Measurements from ENCODE around the gene MYH15. TPM values are rescaled to one million over a fixed set of nuclear protein-coding genes. Genes with fewer than 3 reads are reported as not detected.

Gene MYH15
- total RNA-seq, 1 experiment from 2014 or later, result under 0.01 TPM

DNA sequence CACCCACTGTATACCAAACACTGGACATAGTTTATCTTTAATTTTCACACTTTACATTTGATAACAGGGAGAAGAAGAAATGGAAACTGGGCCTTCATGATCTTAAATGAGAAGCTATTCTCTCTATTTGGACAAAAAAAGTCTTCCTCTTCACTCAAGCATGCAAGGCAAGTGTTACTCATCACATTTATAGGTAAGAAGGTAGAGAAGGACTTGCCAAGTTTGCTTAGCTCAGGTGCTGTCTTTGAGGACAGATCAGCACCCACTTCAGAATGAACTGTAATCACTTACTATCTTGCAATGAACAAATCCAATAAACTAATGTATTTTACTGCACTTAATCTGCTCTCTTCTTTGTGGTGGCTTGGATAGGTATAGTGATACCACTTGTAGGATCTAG is 1.1 kb upstream of the MYH15 start:
- in situ Hi-C loops (cut with HindIII; ENCODE audit: low sequenced_read_pairs), result no loop called here
- no peak for DNase-seq (ENCODE audit: low spot score)

DNA sequence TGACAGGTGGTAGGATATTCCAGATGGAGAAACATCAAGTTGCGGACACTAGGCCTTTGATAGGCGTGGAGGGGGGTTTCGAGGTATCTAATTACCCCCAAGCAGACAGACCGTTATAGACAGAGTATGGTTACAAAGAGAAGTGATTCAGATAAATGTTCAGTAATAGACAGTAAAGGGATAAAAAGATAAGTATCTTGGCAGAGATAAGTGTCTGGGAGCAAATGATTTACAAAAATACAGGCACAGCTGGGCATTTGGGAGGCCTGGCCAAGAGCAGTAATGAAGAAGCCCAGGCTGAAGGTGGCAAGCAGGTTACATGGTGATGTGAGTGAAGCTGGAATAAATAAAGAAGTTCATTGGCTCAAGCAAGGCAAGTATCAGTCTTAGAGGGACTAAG is 659 bp upstream of the MYH15 start:
- DNase-seq (ENCODE audit: low spot score), result no peak
- in situ Hi-C loops (cut with HindIII; ENCODE audit: low sequenced_read_pairs), result no loop called here

DNA sequence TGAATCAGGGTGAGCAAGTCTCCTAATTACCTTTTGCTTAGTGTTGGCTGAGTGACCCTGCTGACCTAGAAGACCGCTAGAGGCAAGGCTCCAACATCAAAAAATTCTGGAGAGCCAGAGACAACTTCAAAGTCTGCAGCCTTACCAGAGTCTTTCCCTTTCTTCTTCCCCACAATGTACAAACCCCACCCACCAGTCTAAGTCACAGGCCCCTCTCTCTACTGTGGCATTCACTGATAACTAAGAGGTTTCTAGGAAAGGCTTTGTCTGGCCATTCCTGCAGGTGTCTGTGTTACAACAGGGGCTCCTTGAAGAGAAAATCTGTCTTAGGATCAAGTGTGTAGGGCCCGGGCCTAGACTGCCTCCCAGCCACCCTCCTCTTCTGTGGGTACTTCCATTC is 525 bp downstream of the MYH15 start:
- in situ Hi-C loops (cut with HindIII; ENCODE audit: low sequenced_read_pairs), result no loop called here
- no peak for DNase-seq (ENCODE audit: low spot score)

DNA sequence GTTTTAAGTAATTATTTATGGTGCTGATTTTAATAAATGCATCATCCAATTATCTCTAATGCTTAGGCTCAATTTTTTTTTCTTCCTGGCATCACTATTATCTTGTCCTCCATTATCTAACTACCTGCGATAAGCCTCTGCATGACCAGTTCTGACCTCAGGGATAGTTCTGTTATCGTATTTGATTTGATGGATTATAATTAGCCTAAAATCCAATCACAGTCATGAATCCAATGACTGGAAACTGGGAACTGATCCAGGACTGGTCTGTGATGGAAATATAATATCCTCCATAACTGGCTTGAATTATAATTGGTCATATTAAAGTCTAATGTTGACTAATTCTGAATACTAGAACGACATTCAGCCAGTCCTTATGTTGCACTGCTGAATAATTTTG is 1.1 kb downstream of the MYH15 start:
- DNase-seq (ENCODE audit: low spot score), result no peak
- in situ Hi-C loops (cut with HindIII; ENCODE audit: low sequenced_read_pairs), result no loop called here

DNA sequence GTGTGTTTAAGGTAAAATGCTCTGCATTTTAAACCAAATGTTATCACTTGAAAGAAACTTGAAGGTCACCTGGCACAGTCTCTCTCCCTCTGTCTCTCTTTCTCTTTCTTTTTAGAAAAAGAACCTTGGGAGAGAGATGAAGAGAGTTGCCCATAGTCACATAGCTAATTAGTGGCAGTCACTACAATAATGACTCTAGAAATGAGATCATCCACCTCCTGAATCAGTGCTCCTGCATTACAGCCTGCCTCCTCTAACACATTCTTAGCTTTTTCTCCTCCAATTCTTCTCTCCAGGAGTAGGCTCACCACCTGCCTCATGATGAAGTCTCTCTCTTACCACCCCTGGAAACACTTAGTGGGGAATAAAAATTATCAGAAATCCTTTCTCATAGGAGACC is 2.5 kb downstream of the MYH15 start:
- in situ Hi-C loops (cut with HindIII; ENCODE audit: low sequenced_read_pairs), result no loop called here
- DNase-seq (ENCODE audit: low spot score), result no peak

DNA sequence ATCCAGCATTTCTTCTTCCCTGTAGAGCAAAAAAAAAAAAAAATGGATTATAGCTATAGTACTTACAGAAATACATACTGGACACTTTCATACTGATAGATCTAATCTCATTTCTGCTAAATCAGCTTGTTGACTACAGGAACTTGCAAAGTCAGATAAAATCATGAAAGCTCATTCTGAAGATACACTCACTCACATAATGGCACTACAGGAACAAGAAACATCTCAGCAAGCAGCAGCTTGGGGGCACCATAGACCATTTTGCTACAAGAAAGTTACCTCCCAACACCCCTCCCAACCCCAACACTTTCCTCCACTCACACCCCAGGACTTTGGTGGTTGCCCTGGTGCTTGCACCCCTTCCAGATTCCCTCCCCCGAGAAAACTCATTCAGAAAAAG is 4.6 kb downstream of the MYH15 start:
- in situ Hi-C loops (cut with HindIII; ENCODE audit: low sequenced_read_pairs), result no loop called here
- no peak for DNase-seq (ENCODE audit: low spot score)

DNA sequence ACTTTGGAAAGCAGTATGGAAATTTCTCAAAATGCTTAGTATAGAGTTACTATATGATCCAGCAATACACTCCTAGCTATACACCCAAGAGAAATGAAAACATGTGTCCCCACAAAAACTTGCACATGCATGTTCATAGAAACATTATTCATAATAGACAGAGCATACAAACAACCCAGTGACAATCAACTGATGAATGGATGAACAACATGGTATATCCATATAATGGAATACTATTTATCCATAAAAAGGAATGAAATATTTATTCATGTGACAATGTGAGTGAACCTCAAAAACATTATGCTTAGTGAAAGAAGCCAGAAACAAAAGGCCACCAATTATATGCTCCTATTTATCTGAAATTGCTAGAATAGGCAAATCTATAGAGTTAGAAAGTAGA is 6.7 kb downstream of the MYH15 start:
- no peak for DNase-seq (ENCODE audit: low spot score)
- in situ Hi-C loops (cut with HindIII; ENCODE audit: low sequenced_read_pairs), result no loop called here

DNA sequence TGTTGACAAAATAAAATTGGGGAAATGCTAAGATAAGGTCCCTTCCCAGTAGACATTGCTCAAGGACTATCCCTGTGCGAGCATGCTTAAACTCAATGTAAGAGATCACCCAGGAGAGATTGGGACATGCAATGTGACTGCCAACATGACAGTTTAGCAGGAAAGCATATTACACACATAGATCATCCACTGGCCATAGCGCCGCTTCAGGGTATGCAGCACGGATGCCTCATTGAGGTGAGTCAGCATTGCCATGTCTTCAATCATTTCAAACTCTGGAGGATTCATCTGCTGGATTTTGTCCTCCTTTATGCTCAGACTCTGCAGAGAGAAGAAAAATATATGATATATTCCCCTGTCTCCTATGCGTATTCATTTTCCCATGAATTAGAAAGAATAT is 8.9 kb downstream of the MYH15 start:
- no peak for DNase-seq (ENCODE audit: low spot score)
- in situ Hi-C loops (cut with HindIII; ENCODE audit: low sequenced_read_pairs), result no loop called here

DNA sequence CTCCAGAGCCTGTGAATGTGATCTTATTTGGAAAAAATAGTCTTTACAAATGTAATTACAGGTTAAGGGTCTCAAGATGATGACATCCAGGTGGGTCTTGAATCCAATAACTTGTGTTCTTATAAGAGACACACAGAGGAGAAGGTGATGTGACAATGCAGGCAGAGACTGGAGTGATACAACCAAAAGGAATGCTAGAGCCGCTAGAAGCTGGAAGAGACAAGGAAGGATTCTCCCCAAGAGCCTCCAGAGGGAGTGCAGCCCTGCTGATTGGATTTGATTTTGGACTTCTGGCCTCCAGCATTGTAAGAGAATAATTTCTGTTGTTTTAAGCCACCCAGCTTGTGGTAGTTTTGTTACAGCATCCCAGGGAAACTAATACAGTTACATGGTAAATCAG is 9.7 kb downstream of the MYH15 start:
- no peak for DNase-seq (ENCODE audit: low spot score)
- in situ Hi-C loops (cut with HindIII; ENCODE audit: low sequenced_read_pairs), result no loop called here

DNA sequence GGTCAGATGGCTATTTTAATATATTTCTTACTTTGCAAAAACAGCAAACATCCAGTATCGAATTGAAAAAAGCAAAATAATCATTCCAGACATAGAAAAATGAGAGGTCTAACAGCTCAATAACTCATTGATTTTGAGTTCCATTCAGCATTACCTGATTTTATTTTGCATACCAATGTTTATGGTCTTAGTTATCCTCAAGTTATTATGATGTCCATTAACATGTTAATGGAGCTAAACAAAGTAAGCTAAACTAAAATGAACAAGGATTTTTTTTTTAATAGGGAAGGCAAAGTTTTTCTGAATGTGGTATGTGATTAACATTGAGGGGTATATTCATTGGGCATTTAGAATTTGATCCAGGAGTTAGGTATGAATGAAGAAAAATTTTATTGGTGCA is 13.1 kb downstream of the MYH15 start:
- DNase-seq (ENCODE audit: low spot score), result no peak
- in situ Hi-C loops (cut with HindIII; ENCODE audit: low sequenced_read_pairs), result no loop called here

DNA sequence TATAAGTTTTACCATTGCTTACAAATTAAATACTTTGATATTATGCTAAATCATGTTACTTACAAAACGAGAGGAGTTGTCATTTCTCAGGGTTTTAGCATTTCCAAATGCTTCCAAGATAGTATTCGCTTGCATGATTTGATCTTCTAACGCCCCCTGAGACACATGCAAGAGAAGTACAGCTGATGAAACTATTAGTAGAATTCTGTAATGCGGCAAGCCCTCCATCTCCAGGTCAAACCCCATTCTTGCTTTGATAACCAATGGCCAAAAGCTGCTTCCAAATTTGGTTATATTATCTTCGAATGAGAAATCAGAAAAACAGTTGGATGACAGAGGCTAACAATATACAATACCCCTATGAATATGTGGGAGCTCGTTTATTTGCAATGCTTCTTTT is 14.7 kb downstream of the MYH15 start:
- in situ Hi-C loops (cut with HindIII; ENCODE audit: low sequenced_read_pairs), result no loop called here

DNA sequence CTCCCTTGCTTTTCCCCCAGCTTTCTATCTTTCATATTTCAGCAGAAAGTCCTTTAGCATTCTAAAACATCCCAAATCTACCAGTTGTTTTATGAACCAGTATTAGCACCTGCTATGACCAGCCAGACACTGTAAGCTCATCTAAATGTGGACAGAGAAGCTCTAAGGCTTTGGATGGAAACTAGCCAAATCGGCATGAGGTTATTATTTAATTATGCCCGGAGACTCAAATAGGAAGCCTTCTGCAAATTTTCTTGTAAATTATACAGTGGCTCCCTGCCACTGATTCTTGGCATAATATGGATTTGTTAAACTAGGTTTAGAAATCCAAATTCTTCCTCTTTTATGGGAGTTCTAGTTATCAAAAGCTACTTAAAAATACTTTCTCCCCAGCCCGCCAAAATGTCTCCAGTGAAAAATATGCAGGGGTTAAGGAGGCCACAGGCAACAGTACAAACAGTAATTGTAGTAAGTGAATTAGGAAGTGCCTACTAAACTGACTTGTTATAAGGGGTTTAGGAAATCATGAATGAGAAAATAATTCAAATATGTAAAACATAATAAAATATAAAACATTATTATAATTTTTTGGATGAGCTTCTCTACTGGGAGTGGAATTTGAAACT is 15.4 kb downstream of the MYH15 start:
- in situ Hi-C loops (cut with HindIII; ENCODE audit: low sequenced_read_pairs), result no loop called here
- DNase-seq (ENCODE audit: low spot score), result peak; percentile 20

More for the DNA sequence above, 14.7 kb downstream of the MYH15 start:
- no peak for DNase-seq (ENCODE audit: low spot score)

DNA sequence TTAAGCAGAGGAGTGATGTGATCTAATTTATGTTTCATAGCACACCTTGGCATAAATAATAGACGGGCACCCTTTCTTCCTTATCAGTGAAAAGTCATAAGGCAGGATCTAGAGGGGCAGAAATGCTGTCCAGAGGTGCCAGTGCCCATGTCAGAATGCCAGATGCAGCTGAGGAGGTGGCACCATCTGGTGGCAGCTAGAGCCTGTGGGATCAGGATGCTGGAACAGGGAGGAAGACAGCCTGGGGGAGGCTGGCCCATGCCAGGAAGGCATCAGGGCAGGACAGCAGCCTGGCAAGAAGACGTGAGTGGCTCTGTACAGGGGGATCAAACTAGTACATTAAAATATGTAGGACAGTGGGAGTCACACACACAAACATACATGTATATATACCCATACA is 16.5 kb downstream of the MYH15 start:
- no peak for DNase-seq (ENCODE audit: low spot score)
- in situ Hi-C loops (cut with HindIII; ENCODE audit: low sequenced_read_pairs), result no loop called here

DNA sequence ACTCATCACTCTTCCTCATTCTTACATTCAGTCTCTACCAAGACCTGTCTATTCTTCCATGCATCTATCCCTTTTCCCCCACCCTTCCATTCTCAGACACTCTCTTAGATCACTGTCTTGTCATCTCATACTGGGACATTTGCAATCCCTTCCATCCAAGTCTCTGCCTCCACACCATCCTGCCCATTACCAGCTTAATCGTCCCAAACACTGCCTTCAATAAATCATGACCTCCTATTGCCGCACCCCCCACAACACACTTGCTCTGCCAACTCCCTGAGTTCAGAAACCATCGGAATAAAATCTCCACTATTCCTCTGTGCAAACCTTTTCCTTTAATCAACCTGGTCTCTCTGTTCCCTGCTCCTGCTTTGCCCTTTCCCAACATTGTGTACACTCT is 18.9 kb downstream of the MYH15 start:
- in situ Hi-C loops (cut with HindIII; ENCODE audit: low sequenced_read_pairs), result no loop called here
- no peak for DNase-seq (ENCODE audit: low spot score)

DNA sequence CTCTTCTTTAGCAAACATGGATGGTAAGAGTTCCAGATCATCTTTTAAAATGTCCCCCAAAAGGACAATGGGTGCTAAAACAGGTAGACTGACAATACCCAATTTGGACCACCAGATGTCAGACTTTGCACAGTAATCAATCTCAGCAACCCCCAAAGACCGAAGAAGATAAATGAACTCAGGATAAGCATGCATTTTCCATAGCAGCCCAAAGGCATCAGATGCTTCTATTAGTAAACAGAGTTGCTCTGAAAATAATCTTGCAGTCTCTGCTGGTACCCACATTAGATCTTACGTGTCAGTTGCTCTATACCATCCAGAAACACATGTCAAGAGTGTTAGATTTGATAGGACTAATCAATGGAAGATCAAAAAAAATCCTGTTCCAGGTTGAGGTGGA is 20.6 kb downstream of the MYH15 start:
- DNase-seq (ENCODE audit: low spot score), result peak; percentile 51
- in situ Hi-C loops (cut with HindIII; ENCODE audit: low sequenced_read_pairs), result no loop called here

DNA sequence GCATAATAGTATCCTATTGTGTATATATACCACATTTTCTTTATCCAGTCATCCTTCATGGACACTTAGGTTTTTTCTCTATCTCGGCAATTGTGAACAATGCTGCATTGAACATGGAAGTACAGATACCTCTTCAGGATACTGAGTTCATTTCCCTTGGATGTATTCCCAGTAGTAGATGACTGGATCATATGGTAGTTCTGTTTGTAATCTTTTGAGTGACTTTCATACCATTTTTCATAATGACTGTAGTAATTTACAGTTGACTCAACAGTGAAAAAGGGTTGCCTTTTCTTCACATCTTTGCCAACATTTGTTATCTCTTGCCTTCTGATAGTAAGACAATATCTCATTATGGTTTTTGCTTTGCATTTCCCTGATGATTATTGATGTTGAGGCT is 21.8 kb downstream of the MYH15 start:
- no peak for DNase-seq (ENCODE audit: low spot score)
- in situ Hi-C loops (cut with HindIII; ENCODE audit: low sequenced_read_pairs), result no loop called here

DNA sequence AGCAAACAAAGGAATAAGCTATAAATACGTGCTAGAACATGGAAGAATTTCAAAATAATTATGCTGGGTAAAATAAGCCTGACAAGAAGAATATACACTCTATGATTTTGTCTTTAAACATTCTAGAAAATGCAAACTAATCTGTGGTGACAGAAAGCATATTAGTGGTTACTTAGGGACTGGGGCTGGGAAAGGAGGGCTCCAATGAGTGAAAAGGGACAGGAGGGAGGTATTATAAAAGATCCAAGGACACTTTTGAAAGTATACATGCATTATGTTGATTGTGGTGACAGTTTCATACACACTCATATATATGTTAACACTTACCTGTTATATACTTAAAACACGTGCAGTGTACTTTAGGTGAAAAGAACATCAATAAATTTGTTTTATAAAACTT is 23.0 kb downstream of the MYH15 start:
- in situ Hi-C loops (cut with HindIII; ENCODE audit: low sequenced_read_pairs), result no loop called here
- no peak for DNase-seq (ENCODE audit: low spot score)

DNA sequence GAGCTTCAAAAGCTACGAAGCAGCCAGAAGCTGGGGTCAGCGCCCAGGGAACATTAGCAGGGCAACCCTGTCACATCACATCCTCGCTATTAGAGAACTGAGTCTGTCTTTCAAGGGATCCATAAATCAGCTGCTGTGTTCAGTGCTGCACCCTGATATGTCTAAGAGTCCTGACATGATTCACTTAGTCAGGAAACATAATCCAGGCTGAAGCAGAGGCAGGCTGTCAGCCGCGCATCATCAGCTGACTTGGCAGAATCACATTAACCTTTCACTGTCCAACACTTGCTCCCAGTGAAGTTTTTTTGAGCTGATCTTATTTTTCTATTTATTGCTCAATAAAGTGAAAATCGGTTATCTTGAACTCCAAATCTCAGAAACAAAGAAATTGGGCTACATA is 23.5 kb downstream of the MYH15 start:
- in situ Hi-C loops (cut with HindIII; ENCODE audit: low sequenced_read_pairs), result no loop called here
- no peak for DNase-seq (ENCODE audit: low spot score)

DNA sequence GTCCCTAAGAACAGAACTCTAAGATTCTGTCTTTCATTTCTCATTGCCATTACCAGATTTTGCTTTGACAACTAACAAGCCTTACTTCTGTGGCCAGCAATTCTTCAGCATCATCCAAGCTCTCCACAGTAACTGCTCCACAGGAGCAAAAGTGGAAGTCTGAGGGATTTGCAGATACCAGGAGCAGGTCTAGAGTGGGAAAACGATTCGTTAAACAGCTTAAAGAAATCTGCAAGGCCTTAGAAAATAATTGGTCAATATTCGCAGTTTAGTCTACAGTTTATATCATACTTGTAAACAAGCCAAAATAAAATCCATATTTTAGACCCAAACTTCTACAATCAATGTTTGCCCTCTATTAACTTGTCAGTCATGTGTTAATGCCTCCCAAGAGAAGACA is 24.1 kb downstream of the MYH15 start:
- DNase-seq (ENCODE audit: low spot score), result peak; percentile 7
- in situ Hi-C loops (cut with HindIII; ENCODE audit: low sequenced_read_pairs), result no loop called here

DNA sequence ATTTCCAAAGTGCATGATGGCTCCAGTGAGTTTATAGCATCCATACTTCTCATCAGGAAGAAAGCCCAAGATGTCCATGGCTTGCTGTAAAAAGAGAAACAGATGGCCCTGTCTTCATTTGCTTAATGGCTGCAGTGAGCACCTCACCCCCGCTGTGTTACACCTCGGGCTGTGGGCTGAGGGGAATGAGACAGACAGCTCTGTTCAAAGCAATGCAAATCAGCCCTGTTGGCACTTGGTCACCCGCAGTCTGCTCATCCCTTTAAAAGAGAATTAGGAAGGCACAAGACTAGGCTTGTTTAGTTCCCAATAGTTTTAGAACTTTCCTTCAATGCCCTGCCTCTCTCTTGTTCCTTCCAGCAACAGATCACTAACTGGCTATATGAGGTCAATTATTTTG is 25.2 kb downstream of the MYH15 start:
- peak; percentile 29 for DNase-seq (ENCODE audit: low spot score)
- in situ Hi-C loops (cut with HindIII; ENCODE audit: low sequenced_read_pairs), result no loop called here

DNA sequence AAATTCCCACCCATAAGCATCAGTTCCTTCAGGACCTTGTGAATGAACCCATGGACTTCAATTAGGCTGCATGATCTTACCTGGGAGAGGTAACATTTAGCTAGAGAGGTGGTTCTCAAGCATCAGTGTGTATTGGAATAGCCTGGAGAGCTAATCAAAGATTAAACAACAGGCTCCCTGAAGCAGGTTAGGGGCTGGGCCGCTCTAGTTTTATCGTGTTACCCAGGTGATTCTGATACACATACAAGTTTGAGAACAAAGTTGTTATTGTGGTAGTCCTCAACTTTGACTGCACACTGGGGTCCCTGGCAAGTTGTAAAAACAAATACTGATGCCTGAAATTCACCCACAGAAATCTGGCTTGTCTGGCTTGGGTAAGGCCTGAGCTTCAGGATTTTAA is 31.2 kb downstream of the MYH15 start:
- DNase-seq (ENCODE audit: low spot score), result no peak
- in situ Hi-C loops (cut with HindIII; ENCODE audit: low sequenced_read_pairs), result no loop called here

All from G401 (cell line).